ENCODE measurements around the gene ACACA.
"Not testable (repeated sequence)": the region's sequence is repeated elsewhere in the genome, so short reads cannot be mapped to it uniquely, and the experiment has no call there.

ACACA gene

DNA sequence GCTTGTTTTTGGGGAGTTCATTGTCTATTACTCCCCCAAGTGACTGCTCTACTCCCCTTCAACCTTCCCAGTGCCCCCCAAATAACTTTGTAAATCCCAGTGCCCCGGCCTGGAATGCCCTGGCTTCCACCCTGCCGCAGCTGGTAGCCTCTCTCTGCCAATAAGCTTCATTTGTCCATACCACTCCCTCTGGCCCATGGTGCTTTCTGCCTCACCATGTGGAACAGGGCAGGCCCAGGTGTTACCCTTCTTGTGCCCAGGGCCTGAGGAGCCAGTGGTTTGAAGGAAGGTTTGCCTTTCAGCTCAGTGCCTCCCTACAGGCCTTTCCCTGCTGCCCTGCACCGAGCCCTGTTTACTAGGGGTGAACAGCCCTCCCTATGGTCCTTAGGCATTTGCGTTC lies 323.7 kb downstream of the ACACA start:
- no peak for DNase-seq (ENCODE audit: low spot score)
- ChIA-PET POLR2A (ENCODE audit: low non-redundant PET) (no interaction called here), CTCF (interaction anchor here (0.6 to 1.2 kb wide), 2 partner anchors 8 to 35 kb away, joined by 3 to 5 read pairs; no protein-coding TSS in a partner anchor)
- no peak overlapping the region for H3K27ac ChIP-seq
- TF ChIP-seq, protein P1, sequence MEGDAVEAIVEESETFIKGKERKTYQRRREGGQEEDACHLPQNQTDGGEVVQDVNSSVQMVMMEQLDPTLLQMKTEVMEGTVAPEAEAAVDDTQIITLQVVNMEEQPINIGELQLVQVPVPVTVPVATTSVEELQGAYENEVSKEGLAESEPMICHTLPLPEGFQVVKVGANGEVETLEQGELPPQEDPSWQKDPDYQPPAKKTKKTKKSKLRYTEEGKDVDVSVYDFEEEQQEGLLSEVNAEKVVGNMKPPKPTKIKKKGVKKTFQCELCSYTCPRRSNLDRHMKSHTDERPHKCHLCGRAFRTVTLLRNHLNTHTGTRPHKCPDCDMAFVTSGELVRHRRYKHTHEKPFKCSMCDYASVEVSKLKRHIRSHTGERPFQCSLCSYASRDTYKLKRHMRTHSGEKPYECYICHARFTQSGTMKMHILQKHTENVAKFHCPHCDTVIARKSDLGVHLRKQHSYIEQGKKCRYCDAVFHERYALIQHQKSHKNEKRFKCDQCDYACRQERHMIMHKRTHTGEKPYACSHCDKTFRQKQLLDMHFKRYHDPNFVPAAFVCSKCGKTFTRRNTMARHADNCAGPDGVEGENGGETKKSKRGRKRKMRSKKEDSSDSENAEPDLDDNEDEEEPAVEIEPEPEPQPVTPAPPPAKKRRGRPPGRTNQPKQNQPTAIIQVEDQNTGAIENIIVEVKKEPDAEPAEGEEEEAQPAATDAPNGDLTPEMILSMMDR (conservative IDR thresholded peaks at IDR 0.05; ENCODE audit: low read depth) = no peak

DNA sequence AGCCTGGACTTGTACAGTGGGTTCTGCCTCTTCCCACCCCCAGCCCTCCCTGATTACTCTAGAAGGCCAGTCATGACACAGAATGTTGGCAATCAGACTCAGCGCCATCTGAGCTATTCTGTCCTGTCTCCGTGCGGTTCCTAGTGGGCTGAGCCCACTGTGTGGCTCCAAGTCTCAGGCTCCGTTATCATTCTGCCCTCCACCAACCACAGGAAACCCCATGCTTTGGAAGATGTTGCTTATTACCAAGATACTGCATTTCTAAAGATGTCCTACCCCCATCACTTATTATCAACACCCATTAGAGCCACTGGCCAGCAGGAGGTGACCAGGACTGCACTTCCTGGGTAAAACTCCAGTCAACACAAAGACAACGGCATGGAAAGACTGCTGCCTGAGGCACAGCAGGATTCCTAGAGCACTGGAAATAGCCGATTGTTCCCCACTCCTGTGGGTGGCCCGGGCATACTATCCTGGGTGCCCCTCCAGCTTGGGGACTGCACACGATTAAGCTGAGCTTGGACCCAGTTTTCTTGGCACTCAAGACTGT lies 324.2 kb downstream of the ACACA start:
- ChIA-PET CTCF (interaction anchor here (1.2 kb wide), 1 partner anchor 35 kb away, joined by 3 read pairs; no protein-coding TSS in a partner anchor), POLR2A (ENCODE audit: low non-redundant PET) (no interaction called here)
- no peak overlapping the region for H3K27ac ChIP-seq
- no peak for DNase-seq (ENCODE audit: low spot score)
- TF ChIP-seq, protein P1 (conservative IDR thresholded peaks at IDR 0.05; ENCODE audit: low read depth) = no peak

DNA sequence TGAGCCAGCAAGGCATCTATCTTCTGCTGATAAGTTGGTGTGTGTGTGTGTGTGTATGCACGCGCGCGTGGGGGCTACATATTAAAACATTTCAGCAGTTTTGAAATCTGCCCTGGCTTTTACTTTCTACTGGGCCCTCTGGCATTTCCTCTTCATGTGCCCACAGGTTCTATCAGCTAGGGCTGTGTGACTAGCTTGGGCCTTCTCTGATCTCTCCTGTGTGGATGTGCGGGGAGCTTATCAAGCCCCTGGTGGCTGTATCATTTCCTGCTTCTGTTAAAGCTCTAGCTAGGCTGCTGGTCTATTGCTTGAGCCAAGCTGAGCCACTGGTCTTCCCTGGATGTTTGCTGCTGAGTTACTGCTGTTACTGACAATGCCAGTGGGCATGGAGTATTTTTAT lies 325.3 kb downstream of the ACACA start:
- TF ChIP-seq, protein P1 (conservative IDR thresholded peaks at IDR 0.05; ENCODE audit: low read depth) = no peak
- ChIA-PET CTCF (interaction anchor here (0.6 to 0.7 kb wide), 2 partner anchors 45 to 169 kb away, joined by 3 to 4 read pairs; no protein-coding TSS in a partner anchor), POLR2A (ENCODE audit: low non-redundant PET) (no interaction called here)
- no peak for DNase-seq (ENCODE audit: low spot score)
- no peak overlapping the region for H3K27ac ChIP-seq

DNA sequence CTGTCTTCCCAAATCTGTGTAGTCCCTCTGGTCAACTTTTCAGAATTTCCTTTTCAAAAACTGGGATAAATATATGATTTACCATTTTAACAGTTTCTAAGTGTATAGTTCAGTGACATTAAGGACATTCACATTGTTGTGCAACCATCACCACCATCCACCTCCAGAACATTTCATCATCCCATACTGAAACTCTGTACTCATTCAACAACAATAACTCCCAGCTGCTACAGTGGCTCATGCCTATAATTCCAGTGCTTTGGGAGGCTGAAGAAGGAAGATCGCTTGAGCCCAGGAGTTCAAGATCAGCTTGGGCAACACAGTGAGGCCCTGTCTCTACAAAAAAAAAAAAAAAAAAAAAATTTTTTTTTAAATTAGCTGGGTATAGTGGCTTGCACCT lies 326.9 kb downstream of the ACACA start:
- POLR2A ChIA-PET (ENCODE audit: low non-redundant PET) = no interaction called here
- H3K27ac ChIP-seq = no peak overlapping the region
- DNase-seq (ENCODE audit: low spot score) = no peak
- CTCF ChIA-PET = interaction anchor here (0.5 to 0.6 kb wide), 2 partner anchors 63 to 660 kb away, joined by 3 to 7 read pairs; no protein-coding TSS in a partner anchor
- TF ChIP-seq, protein P1 (conservative IDR thresholded peaks at IDR 0.05; ENCODE audit: low read depth) = no peak

DNA sequence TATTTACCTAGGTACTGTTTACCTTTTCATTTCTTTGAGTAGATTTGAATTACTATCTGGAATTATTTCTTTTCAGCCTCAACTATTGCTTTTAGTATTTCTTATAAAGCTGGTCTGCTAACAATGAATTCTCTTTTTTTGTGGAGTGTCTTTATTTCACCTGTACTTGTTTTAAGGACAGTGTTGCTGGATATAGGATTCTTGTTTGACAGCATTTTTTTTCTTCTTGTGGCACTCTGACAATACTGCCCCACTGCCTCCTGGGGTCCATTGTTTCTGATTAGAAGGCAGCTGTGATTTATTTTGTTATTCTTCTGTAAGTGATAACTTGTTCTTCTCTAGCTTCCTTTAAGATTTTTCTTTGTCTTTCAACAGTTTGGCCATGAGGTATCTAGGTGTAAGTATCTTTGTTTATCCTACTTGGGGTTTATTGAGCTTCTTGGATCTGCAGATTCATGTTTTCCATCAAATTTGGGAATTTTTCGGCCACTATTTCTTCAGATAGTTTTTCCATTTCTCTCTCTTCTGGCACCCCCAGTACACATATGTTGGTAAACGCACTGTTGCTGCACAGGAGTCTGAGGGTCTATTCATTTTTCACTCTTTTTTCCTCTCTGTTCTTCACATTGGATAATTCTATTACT lies 327.4 kb downstream of the ACACA start:
- H3K27ac ChIP-seq = no peak overlapping the region
- POLR2A ChIA-PET (ENCODE audit: low non-redundant PET) = no interaction called here
- CTCF ChIA-PET = interaction anchor here (0.5 kb wide), 1 partner anchor 63 kb away, joined by 3 read pairs; no protein-coding TSS in a partner anchor
- no peak for DNase-seq (ENCODE audit: low spot score)
- TF ChIP-seq, protein P1 (conservative IDR thresholded peaks at IDR 0.05; ENCODE audit: low read depth) = no peak

DNA sequence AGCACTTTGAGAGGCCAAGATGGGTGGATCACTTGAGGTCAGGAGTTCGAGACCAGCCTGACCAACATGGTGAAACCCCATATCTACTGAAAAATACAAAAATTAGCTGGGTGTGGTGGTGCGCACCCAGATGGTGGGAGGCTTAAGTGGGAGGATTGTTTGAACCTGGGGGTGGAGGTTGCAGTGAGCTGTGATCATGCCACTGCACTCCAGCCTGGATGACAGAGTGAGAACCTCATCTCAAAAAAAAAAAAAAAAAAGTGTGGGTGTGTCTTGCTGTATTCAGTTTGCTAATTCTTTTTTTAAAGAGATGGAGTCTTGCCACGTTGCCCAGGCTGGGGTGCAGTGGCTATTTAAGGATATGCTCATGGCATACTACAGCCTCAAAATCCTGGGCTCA lies 333.2 kb downstream of the ACACA start:
- CTCF ChIA-PET; H3K27ac ChIP-seq; POLR2A ChIA-PET (ENCODE audit: low non-redundant PET); DNase-seq (ENCODE audit: low spot score): not testable (repeated sequence)

DNA sequence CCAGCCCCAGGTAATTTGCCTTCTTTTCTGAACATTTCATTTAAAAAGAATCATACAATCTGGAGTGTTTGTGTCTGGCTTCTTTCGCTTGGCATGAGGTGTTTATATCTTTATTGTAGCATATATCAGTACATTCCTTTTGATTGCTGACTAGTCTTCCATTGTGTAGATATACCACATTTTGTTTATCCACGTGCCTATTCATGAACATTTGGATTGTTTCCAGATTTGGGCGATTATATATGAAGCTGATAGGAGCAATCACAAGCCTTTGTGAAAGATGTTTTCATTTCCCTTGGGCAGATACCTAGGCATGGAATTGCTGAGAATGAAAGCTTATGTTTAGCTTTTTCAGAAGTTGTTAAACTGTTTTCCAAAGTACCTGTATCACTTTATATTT lies 337.5 kb downstream of the ACACA start:
- CTCF ChIA-PET = no interaction called here
- no peak for DNase-seq (ENCODE audit: low spot score)
- TF ChIP-seq, protein P1 (conservative IDR thresholded peaks at IDR 0.05; ENCODE audit: low read depth) = no peak
- H3K27ac ChIP-seq = no peak overlapping the region
- POLR2A ChIA-PET (ENCODE audit: low non-redundant PET) = no interaction called here
